ENCODE measurements around the gene UNC13C.

The UNC13C gene

DNA sequence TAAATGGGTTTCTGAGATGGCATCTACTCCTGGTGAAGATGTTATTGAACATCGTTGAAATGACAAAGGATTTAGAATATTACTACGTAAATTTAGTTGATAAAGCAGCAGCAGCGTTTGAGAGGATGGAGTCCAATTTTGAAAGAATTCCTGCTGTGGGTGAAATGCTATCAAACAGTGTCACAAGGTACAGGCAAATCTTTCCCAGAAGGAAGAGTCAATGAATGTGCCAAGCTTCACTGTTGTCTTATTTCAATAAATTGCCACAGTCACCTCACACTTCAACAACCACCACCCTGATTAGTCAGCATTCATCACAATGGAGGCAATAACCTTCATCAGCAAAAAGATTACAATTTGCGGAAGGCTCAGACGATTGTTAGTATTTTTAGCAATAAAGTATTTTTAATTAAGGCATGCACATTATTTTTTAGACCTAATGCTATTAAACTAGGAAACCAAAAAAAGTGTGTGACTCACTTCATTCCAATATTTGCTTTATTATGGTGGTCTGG is 142.8 kb downstream of the UNC13C start:
- DNase-seq (ENCODE audit: low spot score), result no peak

DNA sequence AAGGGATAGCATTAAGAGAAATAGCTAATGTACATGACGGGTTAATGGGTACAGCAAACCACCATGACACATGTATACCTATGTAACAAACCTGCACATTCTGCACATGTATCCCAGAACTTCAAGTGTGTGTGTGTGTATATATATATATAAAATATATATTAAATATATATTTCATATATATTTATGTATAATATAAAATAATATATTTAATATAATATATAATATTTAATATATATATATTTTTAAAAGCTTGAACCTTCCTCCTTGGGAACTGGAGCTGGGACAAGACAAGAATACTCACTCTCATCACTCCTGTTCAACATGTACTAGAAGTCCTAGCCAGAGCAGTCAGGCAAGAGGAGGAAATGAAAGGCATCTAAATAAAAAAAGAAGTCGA is 149.3 kb downstream of the UNC13C start:
- no peak for DNase-seq (ENCODE audit: low spot score)

DNA sequence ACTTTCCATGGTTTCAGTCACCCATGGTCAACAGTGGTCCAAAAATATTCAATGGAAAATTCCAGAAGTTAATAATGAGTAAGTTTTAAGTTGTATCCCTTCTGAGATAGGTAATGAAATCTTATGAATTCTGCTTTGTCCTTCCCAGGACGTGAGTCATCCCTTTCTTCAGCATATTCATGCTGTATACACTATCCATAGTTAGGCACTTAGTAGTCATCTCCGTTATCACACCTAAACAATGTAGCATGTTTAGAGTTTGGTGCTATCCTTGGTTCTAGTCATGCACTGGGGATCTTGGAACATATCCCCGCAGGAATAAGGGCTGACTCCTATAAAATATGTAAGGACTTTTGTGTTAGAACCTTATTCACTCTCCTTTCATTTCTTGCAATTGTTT is 153.2 kb downstream of the UNC13C start:
- DNase-seq (ENCODE audit: low spot score), result no peak

DNA sequence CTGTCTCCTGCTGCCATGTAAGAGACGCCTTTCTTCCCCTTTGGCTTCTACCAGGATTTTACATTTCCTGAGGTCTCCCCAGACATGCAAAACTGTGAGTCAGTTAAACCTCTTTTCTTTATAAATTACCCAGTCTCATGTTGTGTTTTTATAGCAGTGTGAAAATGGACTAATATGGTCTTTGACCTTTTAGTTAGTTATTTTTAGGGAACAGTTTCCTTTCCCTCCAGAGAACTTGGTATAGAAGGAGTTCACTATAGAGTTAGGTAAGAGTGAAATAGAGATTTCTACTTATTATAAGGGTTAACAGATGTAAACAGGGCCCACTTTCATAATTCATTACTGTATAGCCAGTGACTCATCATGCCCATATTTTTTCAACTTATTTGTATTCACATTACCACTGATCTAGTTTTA is 170.9 kb downstream of the UNC13C start:
- DNase-seq (ENCODE audit: low spot score), result no peak

DNA sequence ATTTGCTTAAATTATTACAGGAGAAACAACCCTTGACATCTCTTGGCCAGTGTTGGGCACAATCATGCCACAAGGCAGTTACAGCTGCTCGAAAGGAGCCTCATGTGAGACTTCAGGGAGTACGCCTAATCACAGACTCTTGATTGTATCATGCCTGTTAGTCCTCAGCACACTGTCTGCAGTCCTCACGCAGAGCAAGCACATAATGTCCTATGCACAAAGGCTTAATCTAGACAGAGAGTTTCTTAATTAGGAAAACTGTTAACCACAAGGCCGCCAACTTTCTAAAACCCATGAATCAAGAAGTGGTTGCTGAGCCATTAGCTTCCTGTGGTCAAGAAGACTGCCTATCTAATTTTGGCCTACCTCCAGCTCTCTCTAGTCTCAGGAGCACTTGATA is 172.0 kb downstream of the UNC13C start:
- DNase-seq (ENCODE audit: low spot score), result no peak

DNA sequence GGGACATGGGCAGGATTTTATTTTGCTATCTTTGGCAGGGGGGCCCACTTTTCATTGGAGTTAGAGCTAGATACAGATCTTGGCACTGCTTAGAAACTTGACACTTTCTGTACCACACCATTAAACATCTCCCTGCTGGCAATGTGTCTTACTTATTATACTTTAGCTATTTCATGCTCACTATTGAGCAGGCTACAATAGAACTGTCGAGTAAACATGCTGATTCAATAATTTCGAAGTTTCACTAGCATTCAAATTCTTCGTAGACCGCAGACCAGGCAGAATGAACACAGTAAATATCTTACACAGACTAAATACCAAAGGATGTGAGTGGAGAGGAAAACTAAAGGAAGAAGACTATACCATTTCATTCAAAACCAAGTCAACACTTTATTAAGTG is 180.8 kb downstream of the UNC13C start:
- no peak for DNase-seq (ENCODE audit: low spot score)

DNA sequence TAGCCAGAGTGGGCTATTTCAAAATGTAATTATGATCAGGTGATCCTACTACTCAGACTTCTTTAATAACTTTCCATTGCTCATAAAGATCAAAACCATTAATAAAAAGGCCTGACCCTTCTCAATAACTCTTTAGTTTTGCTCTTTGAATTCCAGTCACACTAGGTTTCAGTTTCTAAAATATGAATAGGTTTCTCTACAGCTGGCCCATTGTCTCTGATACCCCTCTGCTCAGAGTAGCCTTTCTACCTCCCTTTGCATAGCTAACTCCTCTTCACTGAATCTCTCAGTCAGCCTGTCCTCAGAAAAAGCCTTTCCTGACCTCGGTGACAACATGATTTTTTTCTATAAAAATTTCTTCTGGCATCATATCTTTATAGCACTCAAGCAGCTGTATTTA is 209.1 kb downstream of the UNC13C start:
- no peak for DNase-seq (ENCODE audit: low spot score)

DNA sequence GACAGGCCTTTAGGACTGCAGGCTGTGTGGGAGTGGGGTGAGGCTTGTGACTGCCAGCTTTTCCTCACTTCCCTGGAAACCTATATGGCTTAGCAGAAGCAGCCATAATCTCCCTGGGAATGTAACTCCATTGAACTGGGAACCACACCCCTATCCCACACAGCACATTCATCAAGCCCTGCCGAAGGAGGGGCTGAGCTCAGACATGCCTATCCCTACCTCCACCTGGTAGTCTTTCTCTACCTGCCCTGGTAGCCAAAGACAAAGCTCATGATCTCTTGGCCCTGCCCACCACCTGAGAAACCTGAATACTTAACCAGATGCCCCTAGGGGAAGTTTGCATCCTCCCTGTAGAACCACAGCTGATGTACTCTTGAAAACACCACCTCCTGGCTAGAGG is 219.8 kb downstream of the UNC13C start:
- DNase-seq (ENCODE audit: low spot score), result no peak

DNA sequence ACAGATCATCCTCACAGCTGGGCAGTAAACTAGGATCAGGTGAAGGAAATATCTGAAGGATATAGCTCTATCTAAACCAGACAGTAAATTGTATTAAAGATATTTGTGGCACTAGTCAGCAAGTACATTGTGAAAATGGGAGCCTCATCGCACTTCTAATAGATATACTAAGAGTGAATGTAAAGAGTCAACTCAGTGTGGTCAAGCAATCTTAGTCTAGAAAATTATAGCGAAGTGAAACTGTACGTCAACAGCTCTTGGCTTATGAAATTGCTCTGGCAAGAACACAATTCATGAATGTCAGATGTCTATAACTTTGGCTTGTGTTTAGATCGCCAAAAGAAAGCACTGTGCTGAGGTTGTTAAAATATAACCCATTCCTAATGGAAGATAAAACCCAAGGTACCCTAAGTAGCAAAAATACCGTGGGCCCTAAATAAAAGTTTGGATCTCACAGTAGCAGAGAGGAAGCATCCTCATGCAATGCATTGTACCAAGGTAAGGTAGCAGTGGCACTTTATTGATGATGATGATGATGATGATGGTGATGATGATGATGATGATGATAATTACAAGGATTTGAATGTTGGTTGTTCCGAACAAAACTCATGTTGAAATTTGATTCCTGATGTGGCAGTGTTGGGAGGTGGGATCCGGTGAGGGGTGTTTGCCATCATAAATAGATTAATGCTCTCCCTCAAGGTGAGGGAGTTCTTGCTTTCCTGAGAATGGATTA is 228.5 kb downstream of the UNC13C start:
- DNase-seq (ENCODE audit: low spot score), result no peak

DNA sequence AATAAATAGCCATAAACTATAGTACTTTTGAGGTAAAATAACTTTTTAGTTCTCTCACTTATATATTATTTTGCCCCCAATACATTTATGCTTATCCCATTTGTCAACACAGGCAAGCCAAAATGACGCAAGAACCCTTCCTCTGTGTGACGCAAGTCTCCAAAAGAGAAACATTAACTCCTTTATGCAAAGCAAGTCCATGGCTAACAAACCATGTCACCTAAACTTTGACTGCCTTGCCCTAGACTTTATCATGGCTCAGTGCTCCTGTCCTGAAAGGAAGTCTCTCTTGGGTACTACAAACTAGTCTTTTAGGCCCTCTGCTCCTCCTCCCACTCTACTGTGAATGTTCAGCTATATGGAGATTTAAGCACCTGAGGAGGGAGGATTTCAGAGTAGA is 230.5 kb downstream of the UNC13C start:
- DNase-seq (ENCODE audit: low spot score), result no peak

DNA sequence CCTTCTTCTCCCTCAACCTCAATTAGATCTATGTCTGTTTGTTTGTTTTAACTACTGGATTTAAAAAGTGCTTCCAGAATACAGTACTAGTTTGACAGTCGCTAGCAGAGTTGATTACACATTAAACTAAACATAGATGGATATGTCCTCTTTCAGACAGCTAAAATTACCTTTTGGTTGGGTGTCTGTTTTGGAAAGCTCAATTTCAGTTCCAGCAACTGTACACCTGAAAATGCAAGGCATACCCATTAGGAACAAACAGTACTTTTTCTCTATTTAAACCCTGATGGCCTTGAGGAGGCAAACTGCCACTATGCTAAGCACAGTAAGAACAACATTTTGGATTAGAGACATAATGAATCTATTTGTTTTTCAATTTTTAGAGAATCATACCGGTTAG is 234.4 kb downstream of the UNC13C start:
- no peak for DNase-seq (ENCODE audit: low spot score)

DNA sequence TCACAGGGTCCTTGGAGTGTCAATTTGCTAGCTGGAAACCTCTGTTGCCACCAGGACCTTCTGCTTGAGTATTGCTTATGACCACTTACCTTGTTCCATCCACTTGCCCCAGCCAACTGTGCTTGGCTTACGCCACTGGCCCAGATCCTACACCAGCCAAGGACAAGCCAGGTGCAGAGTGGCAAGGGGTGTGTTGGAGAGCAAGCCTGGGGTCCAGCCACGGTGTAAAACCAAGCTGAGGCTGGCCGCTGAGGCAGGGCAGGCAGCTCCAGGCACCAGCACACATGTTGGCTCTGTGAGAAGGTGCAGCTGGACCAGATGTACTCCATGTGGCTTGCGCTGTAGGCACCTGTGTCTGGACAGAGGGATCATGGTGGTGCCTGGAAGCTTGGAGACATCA is 248.2 kb downstream of the UNC13C start:
- DNase-seq (ENCODE audit: low spot score), result no peak

DNA sequence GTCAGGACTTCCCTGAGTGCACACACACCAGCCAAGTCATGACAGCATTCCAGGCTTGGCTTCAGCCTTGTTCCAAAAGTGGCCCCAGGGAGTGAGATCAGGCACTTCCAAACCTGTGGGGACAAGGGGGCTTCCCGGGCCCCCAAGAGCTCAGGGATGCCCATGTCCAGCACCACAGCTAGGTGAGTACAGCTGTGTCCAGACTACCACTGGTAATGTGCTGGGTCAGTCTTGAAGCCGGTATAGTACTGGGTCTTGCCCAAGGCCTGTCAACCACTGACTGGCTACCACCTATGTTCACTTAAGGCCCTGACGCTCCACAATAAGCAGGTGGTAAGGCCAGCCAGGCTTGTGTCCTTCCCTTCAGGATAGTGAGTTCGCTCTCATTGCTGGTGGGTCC is 249.3 kb downstream of the UNC13C start:
- no peak for DNase-seq (ENCODE audit: low spot score)

DNA sequence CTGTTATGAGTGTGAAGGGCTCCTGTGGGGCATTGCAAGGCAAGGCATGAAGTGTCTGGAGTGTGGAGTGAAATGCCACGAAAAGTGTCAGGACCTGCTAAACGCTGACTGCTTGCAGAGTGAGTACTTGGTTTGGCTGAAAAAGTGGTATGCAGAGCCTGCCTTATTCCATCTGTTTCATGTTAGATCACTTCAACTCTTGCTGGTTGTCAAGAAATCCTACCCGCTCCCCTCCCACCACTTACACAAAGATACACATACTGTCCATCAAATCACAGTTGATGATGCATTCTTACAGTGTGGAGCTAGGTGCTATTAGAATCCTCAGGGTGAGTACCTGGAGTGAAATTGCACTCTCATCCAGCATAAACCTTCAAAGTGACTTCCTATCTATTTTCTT is 272.1 kb downstream of the UNC13C start:
- no peak for DNase-seq (ENCODE audit: low spot score)

DNA sequence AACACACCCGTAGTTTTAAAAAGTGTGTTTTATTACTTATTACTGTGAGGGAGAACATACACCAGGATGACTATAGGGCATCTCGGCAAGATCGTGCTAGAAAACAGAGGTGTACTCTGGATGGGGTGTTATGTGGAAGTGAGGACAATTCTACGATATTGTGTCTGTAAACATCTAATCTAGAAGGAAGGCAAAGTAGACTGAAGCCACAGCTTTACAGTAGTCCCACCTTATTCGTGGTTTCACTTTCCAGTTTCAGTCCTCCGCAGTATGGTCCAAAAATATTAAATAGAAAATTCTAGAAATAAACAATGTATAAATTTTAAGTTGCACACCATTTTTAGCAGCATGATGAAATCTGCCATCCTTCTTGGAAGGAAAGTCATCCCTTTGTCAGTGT is 277.9 kb downstream of the UNC13C start:
- DNase-seq (ENCODE audit: low spot score), result no peak

DNA sequence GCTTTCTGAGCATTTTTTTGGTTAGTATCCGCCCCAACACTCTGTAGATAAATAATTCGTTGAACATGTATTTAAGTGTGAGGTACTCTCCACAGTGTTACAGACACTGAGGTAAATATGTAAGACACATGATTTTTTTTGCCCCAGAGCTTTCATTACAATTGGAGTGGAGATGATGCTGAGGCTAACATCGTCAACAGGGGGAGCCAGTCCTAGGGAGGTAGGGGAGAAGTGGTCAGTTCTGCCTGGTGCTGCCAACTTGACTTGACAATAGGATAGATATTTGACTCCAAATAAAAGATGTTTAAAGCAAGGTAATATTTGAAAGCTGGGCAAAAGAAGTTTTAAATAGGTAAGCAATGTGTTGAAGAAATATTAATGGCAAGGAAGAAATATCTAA is 295.7 kb downstream of the UNC13C start:
- DNase-seq (ENCODE audit: low spot score), result no peak

DNA sequence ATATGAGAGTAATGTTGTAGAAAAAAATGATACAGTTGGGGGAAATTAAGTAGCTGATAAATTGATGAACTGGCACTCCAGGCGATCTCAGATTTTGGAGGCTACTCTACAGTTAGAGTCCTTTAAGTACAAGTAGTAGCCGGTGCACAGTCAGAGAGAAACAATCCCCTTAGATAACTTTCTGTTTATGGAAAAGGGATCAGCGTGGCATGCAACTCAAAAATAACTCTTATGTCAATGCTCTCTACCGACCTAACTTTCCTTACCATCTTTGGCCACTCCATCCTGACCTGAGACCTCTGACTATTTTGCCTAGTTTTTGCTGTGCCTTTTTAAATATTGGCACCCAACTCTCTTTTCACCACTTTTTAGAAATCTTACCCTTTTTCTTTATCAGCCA is 299.6 kb downstream of the UNC13C start:
- no peak for DNase-seq (ENCODE audit: low spot score)

DNA sequence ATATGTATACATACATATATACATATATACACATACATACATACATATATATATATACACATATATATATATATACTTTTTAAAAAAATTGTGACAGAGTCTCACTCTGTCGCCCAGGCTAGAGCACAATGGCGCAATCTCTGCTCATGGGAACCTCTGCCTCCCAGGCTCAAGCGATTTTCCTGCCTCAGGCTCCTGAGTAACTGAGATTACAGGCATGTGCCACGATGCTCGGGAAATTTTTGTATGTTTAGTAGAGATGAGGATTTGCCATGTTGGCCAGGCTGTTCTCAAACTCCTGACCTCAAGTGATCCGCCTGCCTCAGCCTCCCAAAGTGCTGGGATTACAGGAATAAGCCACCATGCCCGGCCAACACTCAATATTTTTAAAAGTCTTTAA is 302.5 kb downstream of the UNC13C start:
- no peak for DNase-seq (ENCODE audit: low spot score)

DNA sequence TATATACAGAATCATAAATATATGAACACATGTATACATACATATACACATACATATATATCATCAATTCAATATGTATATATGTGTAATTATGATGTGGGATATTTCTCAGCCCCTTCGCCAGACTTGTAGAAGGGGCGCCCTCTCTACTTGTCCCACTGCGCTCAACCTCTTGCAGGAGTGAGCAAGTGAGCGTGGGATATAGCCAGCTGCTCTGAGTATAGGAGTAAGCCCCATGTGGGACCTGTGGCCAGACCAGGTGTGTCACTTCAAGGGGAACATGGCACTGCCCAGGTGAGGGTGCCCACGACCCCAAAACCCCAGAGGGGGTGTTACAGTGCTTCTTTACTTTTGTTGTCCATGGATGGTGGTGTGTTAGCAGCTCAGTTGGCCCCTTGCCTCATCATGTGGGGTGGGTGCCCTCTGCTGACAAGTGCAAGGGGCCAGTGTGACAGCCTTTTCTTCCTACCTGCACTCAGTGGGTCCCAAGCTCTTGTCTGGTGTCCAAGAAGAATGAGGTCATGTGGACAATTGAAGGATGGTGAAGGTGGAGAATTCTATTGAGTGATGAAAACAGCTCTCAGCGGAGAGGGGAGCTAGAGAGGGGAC is 304.1 kb downstream of the UNC13C start:
- no peak for DNase-seq (ENCODE audit: low spot score)

DNA sequence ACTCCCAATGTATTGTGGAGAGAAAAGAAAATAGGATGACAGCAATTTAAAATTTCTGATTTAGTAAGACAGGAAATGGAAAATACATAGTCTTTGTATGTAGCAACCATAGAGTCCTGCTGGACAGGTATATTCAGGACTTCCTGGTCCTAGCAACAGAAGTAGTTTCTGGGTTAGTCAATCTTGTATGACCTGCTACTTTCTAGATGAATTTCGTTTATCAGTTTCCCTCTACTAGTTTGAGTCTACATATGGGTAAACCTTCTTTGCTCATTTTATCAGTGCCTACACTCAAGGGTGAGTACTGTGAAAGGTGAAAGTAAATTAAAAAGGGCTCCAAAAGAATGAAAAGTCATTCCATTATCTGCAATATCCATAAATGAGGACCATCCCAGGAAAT is 309.8 kb downstream of the UNC13C start:
- no peak for DNase-seq (ENCODE audit: low spot score)

DNA sequence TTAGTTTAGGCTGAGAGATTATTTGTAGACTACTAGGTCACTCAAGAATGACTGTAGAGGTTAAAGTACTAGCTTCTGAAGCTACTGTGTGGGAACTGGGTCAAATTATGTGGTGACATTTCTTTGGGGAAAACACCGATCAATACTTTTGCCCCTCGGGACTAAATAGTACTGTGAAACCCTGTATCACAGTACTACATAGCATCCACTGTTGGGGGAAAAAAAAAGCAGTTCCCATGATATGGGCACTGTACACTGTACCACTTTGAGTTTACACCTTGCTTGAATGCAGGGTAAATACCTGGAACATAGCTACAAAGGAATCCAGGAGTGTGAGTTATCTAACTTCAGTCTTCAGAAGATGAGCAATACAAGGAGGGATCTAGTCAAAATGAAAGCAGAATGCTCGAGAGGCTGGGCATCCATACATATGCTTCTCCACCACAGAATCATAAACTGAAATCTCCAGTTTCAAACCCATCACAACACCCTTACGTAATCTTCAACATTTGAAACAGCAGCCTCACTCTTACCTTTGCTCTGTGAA is 311.4 kb downstream of the UNC13C start:
- no peak for DNase-seq (ENCODE audit: low spot score)

DNA sequence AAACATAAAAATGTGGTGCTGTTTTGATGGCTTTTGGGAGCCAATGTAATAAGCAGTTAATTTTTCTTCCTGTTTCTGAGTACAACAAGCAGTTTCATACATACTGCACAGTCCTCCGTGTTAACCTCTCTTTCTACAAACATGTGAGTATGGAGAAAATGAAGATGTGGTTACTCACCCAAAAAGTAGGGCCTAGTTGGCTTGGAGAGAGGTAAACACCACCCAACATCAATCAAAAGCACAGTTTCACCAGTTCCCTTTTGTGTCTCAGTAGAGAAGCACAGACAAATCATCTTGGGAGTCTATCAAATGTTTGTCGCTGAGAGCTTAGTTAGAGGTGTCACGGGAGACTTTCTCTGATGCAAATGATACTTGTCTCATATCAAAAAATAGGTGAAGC is 320.2 kb downstream of the UNC13C start:
- DNase-seq (ENCODE audit: low spot score), result no peak

DNA sequence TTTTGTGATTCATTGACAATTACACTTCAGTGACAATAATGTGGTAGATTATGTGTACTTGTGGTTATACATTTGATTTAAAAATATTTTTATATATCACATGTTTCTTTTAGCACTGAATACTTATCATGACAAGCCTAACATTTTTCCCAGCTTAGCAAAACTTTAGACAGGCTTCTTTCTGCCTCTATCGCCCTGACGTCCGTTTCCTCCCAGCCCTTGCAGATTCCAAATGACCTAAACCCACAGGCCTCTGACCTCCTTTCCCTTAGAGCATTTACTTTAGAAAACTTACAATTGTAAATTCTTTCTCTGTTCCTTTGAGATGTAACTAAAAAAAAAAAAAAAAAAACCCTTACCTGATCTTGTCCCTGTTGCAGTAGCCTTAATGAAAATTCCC is 326.1 kb downstream of the UNC13C start:
- no peak for DNase-seq (ENCODE audit: low spot score)

DNA sequence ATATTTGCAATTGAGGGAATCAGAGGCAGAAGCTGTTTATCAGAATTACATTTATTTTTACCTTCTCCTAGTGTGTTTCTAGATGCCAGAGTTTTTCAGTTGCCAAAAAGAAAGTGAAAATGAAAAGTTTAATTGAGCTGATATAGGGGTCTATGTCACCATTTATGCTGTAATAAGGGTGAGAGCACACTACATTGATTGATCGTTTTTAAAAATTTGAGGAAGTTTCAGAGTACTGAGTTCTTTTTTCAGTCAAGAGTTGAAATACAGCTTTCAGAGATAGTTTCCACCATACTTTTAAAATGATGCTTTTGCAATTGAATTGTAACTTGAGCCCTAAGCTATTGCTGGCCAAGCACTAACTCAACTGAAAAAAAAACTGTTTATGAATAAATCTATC is 326.9 kb downstream of the UNC13C start:
- DNase-seq (ENCODE audit: low spot score), result no peak

Measured in SW480 (cell line).